WTC11 (cell line): ENCODE measurements around the gene FBLN7. TPM values are rescaled to one million over a fixed set of nuclear protein-coding genes. Genes with fewer than 3 reads are reported as not detected.

Source experiments
- ATAC-seq: fragments of 200-7000 bp; cut with Tn5 transposase; 2 replicates; pipeline ENCODE4 v1.10.0; 2021; ENCODE audit warnings: mild to moderate bottlenecking, moderate library complexity
- CTCF ChIA-PET: fragments of 300-600 bp; sonication (Branson Sonifier 250); formaldehyde crosslinking; loops from one replicate; lab custom pipeline; 2021; ENCODE audit warnings: antibody characterized with exemption; lab: Charles Lee
- POLR2A ChIA-PET: fragments of 350-600 bp; sonication (Branson Sonifier 250); formaldehyde crosslinking; loops from one replicate; lab custom pipeline; 2021; ENCODE audit warnings: antibody characterized with exemption; lab: Charles Lee
- DNase-seq: peaks from one replicate; pipeline ENCODE4 v3.0.0; 2021; ENCODE audit warnings: low spot score
- H3K27ac Mint-ChIP-seq: 2 replicates; pipeline ENCODE4 v1.8.0; 2021; ENCODE audit warnings: mixed read lengths
- H3K27me3 Mint-ChIP-seq: 2 replicates; pipeline ENCODE4 v1.8.0; 2021; ENCODE audit warnings: low read depth, mild to moderate bottlenecking, moderate library complexity, mixed read lengths
- H3K36me3 Mint-ChIP-seq: 2 replicates; pipeline ENCODE4 v1.8.0; 2021; ENCODE audit warnings: mixed read lengths
- H3K4me1 Mint-ChIP-seq: 2 replicates; pipeline ENCODE4 v1.8.0; 2022; ENCODE audit warnings: mixed read lengths
- H3K4me3 Mint-ChIP-seq: 2 replicates; pipeline ENCODE4 v1.8.0; 2021; ENCODE audit warnings: mild to moderate bottlenecking, moderate library complexity, mixed read lengths
- H3K9me3 Mint-ChIP-seq: 2 replicates; pipeline ENCODE4 v1.8.0; 2021; ENCODE audit warnings: mixed read lengths
- ATF2 ChIP-seq: sonication (generic); formaldehyde crosslinking; IDR thresholded peaks from 2 replicates; pipeline ENCODE4 v1.8.1; 2022; ENCODE audit warnings: low read depth, missing genetic modification reagents, borderline replicate concordance
- CBFB ChIP-seq: sonication (generic); formaldehyde crosslinking; IDR thresholded peaks from 2 replicates; pipeline ENCODE4 v1.8.1; 2022; ENCODE audit warnings: mild to moderate bottlenecking, low read depth, missing genetic modification reagents
- CTCF ChIP-seq: fragments of 200-600 bp; IDR thresholded peaks from 2 replicates; pipeline ENCODE4 v1.8.0; 2022; ENCODE audit warnings: antibody characterized with exemption
- E2F4 ChIP-seq: sonication (generic); formaldehyde crosslinking; IDR thresholded peaks from 2 replicates; pipeline ENCODE4 v1.8.1; 2022; ENCODE audit warnings: low read depth, mild to moderate bottlenecking, moderate library complexity, missing genetic modification reagents, borderline replicate concordance
- GABPB1 ChIP-seq: sonication (generic); formaldehyde crosslinking; IDR thresholded peaks from 2 replicates; pipeline ENCODE4 v1.8.1; 2023; ENCODE audit warnings: mild to moderate bottlenecking, missing genetic modification reagents
- HMGA2 ChIP-seq: fragments of 250-450 bp; sonication (Bioruptor Pico); IDR thresholded peaks from 2 replicates; pipeline ENCODE4 v1.4.0; 2021; ENCODE audit warnings: mild to moderate bottlenecking, moderate library complexity
- JAZF1 ChIP-seq: fragments of 250-450 bp; sonication (Bioruptor Pico); IDR thresholded peaks from 2 replicates; pipeline ENCODE4 v1.9.0; 2021; ENCODE audit warnings: moderate library complexity, mild to moderate bottlenecking, inconsistent platforms
- NFATC4 ChIP-seq: fragments of 250-450 bp; sonication (Bioruptor Pico); IDR thresholded peaks from 2 replicates; pipeline ENCODE4 v1.9.0; 2021; ENCODE audit warnings: mild to moderate bottlenecking
- NFYB ChIP-seq: sonication (generic); formaldehyde crosslinking; conservative IDR thresholded peaks from 2 replicates; pipeline ENCODE4 v1.8.0; 2022; ENCODE audit warnings: low read depth, missing genetic modification reagents
- NR3C1 ChIP-seq: sonication (generic); formaldehyde crosslinking; conservative IDR thresholded peaks from 2 replicates; pipeline ENCODE4 v1.8.1; 2023; ENCODE audit warnings: low read depth, mild to moderate bottlenecking, missing genetic modification reagents
- RELA ChIP-seq: sonication (generic); formaldehyde crosslinking; IDR thresholded peaks from 2 replicates; pipeline ENCODE4 v1.8.1; 2022; ENCODE audit warnings: missing genetic modification reagents, mild to moderate bottlenecking, borderline replicate concordance
- STAT6 ChIP-seq: sonication (generic); formaldehyde crosslinking; conservative IDR thresholded peaks from 2 replicates; pipeline ENCODE4 v1.8.1; 2023; ENCODE audit warnings: mild to moderate bottlenecking, low read depth, missing genetic modification reagents, moderate library complexity
- ZBTB21 ChIP-seq: sonication (generic); formaldehyde crosslinking; IDR thresholded peaks from 2 replicates; pipeline ENCODE4 v1.8.1; 2023; ENCODE audit warnings: mild to moderate bottlenecking, missing genetic modification reagents, borderline replicate concordance
- ZBTB43 ChIP-seq: sonication (generic); formaldehyde crosslinking; IDR thresholded peaks from 2 replicates; pipeline ENCODE4 v1.8.1; 2023; ENCODE audit warnings: mild to moderate bottlenecking, missing genetic modification reagents
- ZMAT4 ChIP-seq: fragments of 250-450 bp; sonication (Bioruptor Pico); IDR thresholded peaks from 2 replicates; pipeline ENCODE4 v1.9.0; 2021; ENCODE audit warnings: mild to moderate bottlenecking
- ZNF219 ChIP-seq: sonication (generic); formaldehyde crosslinking; IDR thresholded peaks from 2 replicates; pipeline ENCODE4 v1.8.0; 2023; ENCODE audit warnings: missing genetic modification reagents, mild to moderate bottlenecking, borderline replicate concordance
- ZSCAN18 ChIP-seq: fragments of 250-450 bp; sonication (Bioruptor Pico); IDR thresholded peaks from 2 replicates; pipeline ENCODE4 v2.1.2; 2022; ENCODE audit warnings: mild to moderate bottlenecking, moderate library complexity
- total RNA-seq: library from RNA; stranded (reverse); gene quantifications from 3 replicates; pipeline ENCODE4 v1.2.3, GENCODE V29; 2021

Gene FBLN7
- total RNA-seq, 1 experiment from 2014 or later = 0.55 TPM

- no peak for TF ChIP-seq CTCF
- POLR2A ChIA-PET = no interaction called here
- Mint-ChIP-seq H3K9me3 (peaks cover 23% of the 10 kb centered on the region), H3K36me3 (no peaks in the 10 kb centered on the region), H3K27ac (no peak overlapping the region), H3K27me3 (peaks cover 42% of the 10 kb centered on the region), H3K4me1 (peaks cover 9% of the 10 kb centered on the region), H3K4me3 (no peak overlapping the region)
- CTCF ChIA-PET = interaction anchor here (1.4 kb wide), 1 partner anchor 33 kb away, joined by 3 read pairs; no protein-coding TSS in a partner anchor
- no peak for DNase-seq
- no peak for ATAC-seq
These were observed 45.3 kb downstream of the FBLN7 start for GRCh38 chr2:112183327-112184025.

GRCh38 chr2:112184121-112184520, 45.9 kb downstream of the FBLN7 start:
- CTCF ChIA-PET = no interaction called here
- DNase-seq = no peak
- peaks cover 9% of the 10 kb centered on the region for H3K4me1 Mint-ChIP-seq

GRCh38 chr2:112185131-112185530, 46.9 kb downstream of the FBLN7 start:
- DNase-seq (no peak), ATAC-seq (no peak)
- Mint-ChIP-seq H3K9me3 (peaks cover 18% of the 10 kb centered on the region), H3K4me1 (peaks cover 9% of the 10 kb centered on the region), H3K27ac (no peak overlapping the region), H3K36me3 (no peaks in the 10 kb centered on the region), H3K27me3 (peaks cover 30% of the 10 kb centered on the region), H3K4me3 (no peak overlapping the region)
- ChIA-PET CTCF (no interaction called here), POLR2A (no interaction called here)
- TF ChIP-seq E2F4 (CRISPR knock-in tag) = no peak
- no peak for TF ChIP-seq ATF2 (CRISPR knock-in tag)
- no peak for TF ChIP-seq NFATC4 (CRISPR knock-in tag)
- no peak for TF ChIP-seq HMGA2 (CRISPR knock-in tag)
- TF ChIP-seq STAT6 (CRISPR knock-in tag) = no peak
- no peak for TF ChIP-seq CBFB
- no peak for TF ChIP-seq ZSCAN18 (CRISPR knock-in tag)

More at GRCh38 chr2:112184121-112184520, 45.9 kb downstream of the FBLN7 start:
- ATAC-seq = no peak
- no peak overlapping the region for H3K4me3 Mint-ChIP-seq
- POLR2A ChIA-PET = no interaction called here
- H3K36me3 Mint-ChIP-seq = no peaks in the 10 kb centered on the region
- no peak overlapping the region for H3K27ac Mint-ChIP-seq
- TF ChIP-seq ZBTB21 (CRISPR knock-in tag) (no peak), ZMAT4 (CRISPR knock-in tag) (no peak), RELA (no peak), NR3C1 (CRISPR knock-in tag) (no peak), ZNF219 (no peak), NFYB (no peak), ZBTB43 (CRISPR knock-in tag) (no peak), JAZF1 (CRISPR knock-in tag) (no peak), CTCF (no peak), GABPB1 (CRISPR knock-in tag) (no peak)
- peaks cover 40% of the 10 kb centered on the region for H3K27me3 Mint-ChIP-seq
- peaks cover 21% of the 10 kb centered on the region for H3K9me3 Mint-ChIP-seq
